A204.1 (cell line): ENCODE data around the gene LONP1.
"Not testable (repeated sequence)": the region's sequence is repeated elsewhere in the genome, so short reads cannot be mapped to it uniquely, and the experiment has no call there.

Experiments used
- FAIRE-seq: peaks from 2 replicates; lab custom pipeline; 2012; peaks lifted over from hg19 to GRCh38; lab: Jason Lieb, UNC

LONP1 gene, protein sequence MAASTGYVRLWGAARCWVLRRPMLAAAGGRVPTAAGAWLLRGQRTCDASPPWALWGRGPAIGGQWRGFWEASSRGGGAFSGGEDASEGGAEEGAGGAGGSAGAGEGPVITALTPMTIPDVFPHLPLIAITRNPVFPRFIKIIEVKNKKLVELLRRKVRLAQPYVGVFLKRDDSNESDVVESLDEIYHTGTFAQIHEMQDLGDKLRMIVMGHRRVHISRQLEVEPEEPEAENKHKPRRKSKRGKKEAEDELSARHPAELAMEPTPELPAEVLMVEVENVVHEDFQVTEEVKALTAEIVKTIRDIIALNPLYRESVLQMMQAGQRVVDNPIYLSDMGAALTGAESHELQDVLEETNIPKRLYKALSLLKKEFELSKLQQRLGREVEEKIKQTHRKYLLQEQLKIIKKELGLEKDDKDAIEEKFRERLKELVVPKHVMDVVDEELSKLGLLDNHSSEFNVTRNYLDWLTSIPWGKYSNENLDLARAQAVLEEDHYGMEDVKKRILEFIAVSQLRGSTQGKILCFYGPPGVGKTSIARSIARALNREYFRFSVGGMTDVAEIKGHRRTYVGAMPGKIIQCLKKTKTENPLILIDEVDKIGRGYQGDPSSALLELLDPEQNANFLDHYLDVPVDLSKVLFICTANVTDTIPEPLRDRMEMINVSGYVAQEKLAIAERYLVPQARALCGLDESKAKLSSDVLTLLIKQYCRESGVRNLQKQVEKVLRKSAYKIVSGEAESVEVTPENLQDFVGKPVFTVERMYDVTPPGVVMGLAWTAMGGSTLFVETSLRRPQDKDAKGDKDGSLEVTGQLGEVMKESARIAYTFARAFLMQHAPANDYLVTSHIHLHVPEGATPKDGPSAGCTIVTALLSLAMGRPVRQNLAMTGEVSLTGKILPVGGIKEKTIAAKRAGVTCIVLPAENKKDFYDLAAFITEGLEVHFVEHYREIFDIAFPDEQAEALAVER

GRCh38 chr19:5719961-5720790 lies at the start of gene LONP1, which contains the start of gene CATSPERD:
Gene LONP1 (minus strand): TSS chr19:5720146. CDS start chr19:5720132, 14 bp downstream.
Gene CATSPERD (plus strand): TSS chr19:5720637. CDS start chr19:5720738, 101 bp downstream.
- FAIRE-seq: peak; percentile 97

- no peak for FAIRE-seq
Observed at GRCh38 chr19:5767949-5768348, 48.0 kb upstream of the LONP1 start.

GRCh38 chr19:5765220-5765619 lies 45.3 kb upstream of the LONP1 start:
- no peak for FAIRE-seq

DNA sequence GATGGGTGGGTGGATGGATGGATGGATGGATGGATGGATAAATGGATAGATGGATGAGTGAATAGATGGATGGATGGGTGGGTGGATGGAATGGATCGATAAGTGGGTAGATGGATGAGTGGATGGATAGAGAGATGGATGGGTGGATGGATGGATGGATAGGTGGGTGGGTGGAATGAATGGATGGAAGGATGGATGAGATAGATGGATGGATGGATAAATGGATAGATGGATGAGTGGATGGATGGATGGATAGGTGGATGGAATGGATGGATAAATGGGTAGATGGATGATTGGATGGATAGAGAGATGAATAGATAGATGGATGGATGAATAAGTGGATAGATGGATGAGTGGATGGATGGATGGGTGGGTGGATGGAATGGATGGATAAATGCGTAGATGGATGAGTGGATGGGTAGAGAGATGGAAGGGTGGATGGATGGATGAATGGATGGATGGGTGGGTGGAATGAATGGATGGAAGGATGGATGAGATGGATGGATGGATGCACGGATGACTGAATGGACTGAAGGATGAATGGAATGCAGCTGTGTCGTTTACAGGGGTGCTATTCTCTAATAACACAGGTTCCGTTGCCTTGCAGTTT lies 42.8 kb upstream of the LONP1 start:
- FAIRE-seq: no peak

GRCh38 chr19:5753743-5754142 lies 33.8 kb upstream of the LONP1 start:
- no peak for FAIRE-seq

DNA sequence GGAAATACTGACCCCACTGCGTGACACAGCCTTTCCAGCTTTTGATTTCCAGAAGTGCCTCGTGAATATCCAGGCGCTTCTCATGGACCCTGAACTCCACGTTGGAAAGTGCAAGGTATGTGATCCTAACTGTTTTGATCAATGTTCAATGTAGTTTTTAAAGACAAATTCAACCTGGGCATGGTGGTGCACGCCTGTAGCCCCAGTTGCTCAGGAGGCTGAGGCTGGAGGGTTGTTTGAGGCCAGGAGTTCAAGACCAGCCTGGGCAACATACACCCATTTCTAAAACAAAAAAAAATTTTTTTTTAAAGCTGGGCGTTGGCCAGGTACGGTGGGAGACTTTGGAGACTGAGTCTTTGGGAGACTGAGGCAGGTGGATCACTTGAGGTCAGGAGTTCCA lies 31.8 kb upstream of the LONP1 start:
- FAIRE-seq: no peak

DNA sequence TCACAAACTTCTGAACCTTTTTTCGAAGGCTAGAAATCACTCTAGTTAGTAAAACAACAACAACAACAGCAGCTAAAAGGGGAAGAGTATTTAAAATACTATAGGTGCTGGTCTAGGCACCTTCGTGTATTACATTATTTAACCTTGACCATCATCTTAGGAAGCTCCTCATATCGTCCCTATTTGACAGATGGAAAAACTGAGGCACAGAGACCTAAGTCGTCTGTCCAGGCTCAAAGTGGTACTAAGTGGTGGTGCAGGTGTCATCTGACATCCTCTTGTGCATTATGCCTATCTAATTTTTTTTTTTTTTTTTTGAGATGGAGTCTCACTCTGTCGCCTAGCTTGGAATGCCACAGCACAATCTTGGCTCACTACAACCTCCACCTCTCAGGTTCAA lies 29.6 kb upstream of the LONP1 start:
- FAIRE-seq: no peak

GRCh38 chr19:5748920-5749319 lies 29.0 kb upstream of the LONP1 start:
- not testable (repeated sequence) for FAIRE-seq

- not testable (repeated sequence) for FAIRE-seq
Observed at GRCh38 chr19:5744999-5745398, 25.1 kb upstream of the LONP1 start.

- FAIRE-seq: no peak
Observed at GRCh38 chr19:5743630-5744029, 23.7 kb upstream of the LONP1 start.

DNA sequence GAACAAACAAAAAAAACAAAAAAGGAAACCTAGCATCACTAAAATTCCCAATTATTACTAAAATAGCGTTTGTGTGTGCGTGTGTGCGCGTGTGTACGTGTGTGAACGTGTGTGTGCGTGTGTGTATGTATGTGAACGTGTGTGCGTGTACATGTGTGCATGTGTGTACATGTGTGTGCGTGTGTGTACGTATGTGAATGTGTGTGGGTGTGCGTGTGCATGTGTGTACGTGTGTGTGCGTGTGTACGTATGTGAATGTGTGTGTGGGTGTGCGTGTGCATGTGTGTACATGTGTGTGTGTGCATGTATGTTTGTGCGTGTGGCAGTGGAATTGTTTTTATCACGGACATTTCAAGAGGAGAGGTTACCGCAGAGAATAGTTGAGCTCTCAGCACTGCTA lies 22.1 kb upstream of the LONP1 start:
- no peak for FAIRE-seq

GRCh38 chr19:5738423-5738822 lies 18.5 kb upstream of the LONP1 start:
- FAIRE-seq: no peak

DNA sequence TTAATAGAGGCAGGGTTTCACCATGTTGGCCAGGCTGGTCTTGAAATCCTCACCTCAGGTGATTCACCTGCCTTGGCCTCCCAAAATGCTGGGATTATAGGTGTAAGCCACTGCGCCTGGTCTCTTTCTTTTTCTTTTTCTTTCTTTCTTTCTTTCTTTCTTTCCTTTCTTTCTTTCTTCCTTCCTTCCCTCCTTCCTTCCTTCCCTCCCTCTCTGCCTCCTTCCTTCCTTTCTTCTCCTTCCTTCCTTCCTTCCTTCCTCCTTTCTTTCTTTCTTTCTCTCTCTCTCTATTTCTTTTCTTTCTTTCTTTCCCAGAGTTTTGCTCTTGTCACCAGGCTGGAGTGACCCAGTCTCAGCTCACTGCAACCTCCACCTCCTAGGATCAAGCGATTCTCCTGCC lies 13.2 kb upstream of the LONP1 start:
- FAIRE-seq: not testable (repeated sequence)

- FAIRE-seq: no peak
Observed at GRCh38 chr19:5727453-5728050, 7.6 kb upstream of the LONP1 start.

GRCh38 chr19:5719274-5719960 lies 529 bp downstream of the LONP1 start:
- FAIRE-seq: no peak

- no peak for FAIRE-seq
Observed at GRCh38 chr19:5718579-5719273, 1.2 kb downstream of the LONP1 start.

DNA sequence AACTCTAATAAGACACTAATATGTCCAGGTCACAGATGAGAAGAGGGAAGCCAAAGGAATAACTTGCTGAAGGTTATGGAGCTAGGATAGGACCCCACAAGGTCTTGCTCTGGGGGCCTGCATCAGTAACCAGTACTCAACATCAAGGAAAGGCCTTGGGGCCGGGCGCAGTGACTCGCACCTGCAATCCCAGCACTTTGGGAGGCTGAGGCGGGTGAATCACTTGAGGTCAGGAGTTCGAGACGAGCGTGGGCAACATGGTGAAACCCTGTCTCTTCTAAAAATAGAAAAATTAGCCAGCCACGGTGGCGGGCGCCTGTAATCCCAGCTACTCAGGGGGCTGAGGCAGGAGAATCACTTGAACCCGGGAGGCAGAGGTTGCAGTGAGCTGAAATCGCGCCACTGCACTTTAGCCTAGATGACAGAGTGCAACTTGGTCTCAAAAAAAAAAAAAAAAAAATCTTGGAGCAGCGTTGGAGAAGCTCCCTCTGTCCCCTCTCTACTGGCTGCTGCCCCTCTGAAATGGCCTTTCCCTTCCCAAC lies 1.8 kb downstream of the LONP1 start:
- no peak for FAIRE-seq

- no peak for FAIRE-seq
Observed at GRCh38 chr19:5717215-5717935, 2.6 kb downstream of the LONP1 start.

DNA sequence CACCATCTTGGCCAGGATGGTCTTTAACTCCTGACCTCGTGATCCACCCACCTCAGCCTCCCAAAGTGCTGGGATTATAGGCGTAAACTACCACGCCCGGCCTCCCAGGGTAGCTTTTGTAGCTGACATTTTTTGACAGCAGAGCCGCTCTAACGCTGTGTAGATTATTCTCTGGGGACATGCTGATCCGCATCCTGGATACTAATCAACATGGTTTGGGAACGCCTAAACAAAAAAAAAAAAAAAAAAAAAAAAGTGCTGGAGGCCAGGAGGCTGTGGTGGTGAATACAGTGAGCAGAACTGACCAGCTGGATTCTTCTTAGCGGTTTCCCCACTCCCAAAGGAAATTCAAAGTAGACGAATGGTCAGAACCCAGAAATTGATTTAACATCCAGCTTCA lies 5.1 kb downstream of the LONP1 start:
- no peak for FAIRE-seq
